Endothelial cell of umbilical vein (primary cell): ENCODE results near the gene LATS2. TPM values are rescaled to one million over a fixed set of nuclear protein-coding genes. Genes with fewer than 3 reads are reported as not detected.

Source experiments
- BruUV-seq: library from RNA; stranded (reverse); fragments of 400-500 nt; replicated peaks from 2 replicates; lab custom pipeline; 2021; lab: Mats Ljungman, UMichigan
- CTCF ChIA-PET: fragments of 300-600, 350-600 bp; sonication (Branson Sonifier 250); formaldehyde crosslinking; loops from one replicate; lab custom pipeline; 2021; ENCODE audit warnings: antibody characterized with exemption, inconsistent platforms; lab: Charles Lee
- POLR2A ChIA-PET: fragments of 300-600, 350-600 bp; sonication (Branson Sonifier 250); formaldehyde crosslinking; loops from one replicate; lab custom pipeline; 2021; ENCODE audit warnings: antibody characterized with exemption, inconsistent platforms; lab: Charles Lee
- DNase-seq: peaks from one replicate; pipeline ENCODE4 v3.0.0-alpha.2; 2011; ENCODE audit warnings: low read depth, low spot score
- FAIRE-seq: peaks from 2 replicates; lab custom pipeline; 2011; peaks lifted over from hg19 to GRCh38; lab: Jason Lieb, UNC
- H2AFZ ChIP-seq: 2 replicates; pipeline ENCODE4 v1.6.0; 2012; ENCODE audit warnings: low read depth, low read length, control low read depth, inconsistent platforms
- H3K27ac ChIP-seq: 2 replicates; pipeline ENCODE4 v1.5.1; 2011; ENCODE audit warnings: low read depth, mild to moderate bottlenecking, control low read depth, low read length, moderate library complexity; ENCODE audit not compliant: insufficient read depth
- H3K27me3 ChIP-seq, 2 experiments: 2 replicates each; pipeline versions ENCODE4 v1.6.0 to v1.6.1; 2011; ENCODE audit warnings: low read length in 2 of 2, mixed read lengths in 1 of 2; ENCODE audit not compliant: control insufficient read depth in 2 of 2, insufficient read depth in 2 of 2
- H3K36me3 ChIP-seq, 2 experiments: 2 replicates in 1 of 2; 3 replicates in 1 of 2; pipeline ENCODE4 v1.5.1; 2011; ENCODE audit warnings: low read length in 2 of 2, mild to moderate bottlenecking in 1 of 2, moderate library complexity in 1 of 2; ENCODE audit not compliant: control insufficient read depth in 2 of 2, insufficient read depth in 2 of 2; ENCODE audit errors: extremely low read depth in 1 of 2
- H3K4me1 ChIP-seq: 3 replicates; pipeline ENCODE4 v1.5.1; 2011; ENCODE audit warnings: mild to moderate bottlenecking, low read length; ENCODE audit not compliant: control insufficient read depth, insufficient read depth; ENCODE audit errors: extremely low read depth
- H3K4me2 ChIP-seq: 2 replicates; pipeline ENCODE4 v1.6.1; 2011; ENCODE audit warnings: low read length, control low read depth, mixed read lengths; ENCODE audit not compliant: insufficient read depth
- H3K4me3 ChIP-seq, 3 experiments: fragments of 200-600 bp in 1 of 3; sonication (generic), shearing (Covaris generic) in 1 of 3; replicated peaks in 1 of 3; 2 replicates each; pipeline ENCODE4 v1.5.1; 2011 to 2016; ENCODE audit warnings: control low read depth in 3 of 3, low read length in 3 of 3, mild to moderate bottlenecking in 2 of 3, inconsistent platforms in 1 of 3, low read depth in 1 of 3, moderate library complexity in 1 of 3; ENCODE audit not compliant: insufficient read depth in 1 of 3
- H3K79me2 ChIP-seq: 2 replicates; pipeline ENCODE4 v1.6.0; 2012; ENCODE audit warnings: low read length, inconsistent platforms; ENCODE audit not compliant: control insufficient read depth, insufficient read depth
- H3K9ac ChIP-seq: replicated peaks from 2 replicates; pipeline ENCODE3; 2011; ENCODE audit warnings: low read length, control low read depth; ENCODE audit not compliant: insufficient read depth; ENCODE audit errors: extremely low read depth
- H3K9me1 ChIP-seq: replicated peaks from 3 replicates; pipeline ENCODE4 v1.6.0; 2011; ENCODE audit warnings: mild to moderate bottlenecking, low read length; ENCODE audit not compliant: control insufficient read depth, insufficient read depth; ENCODE audit errors: extremely low read depth
- H3K9me3 ChIP-seq: replicated peaks from 2 replicates; pipeline ENCODE4 v1.5.1; 2012; ENCODE audit warnings: low read length, inconsistent platforms; ENCODE audit not compliant: control insufficient read depth, insufficient read depth
- H4K20me1 ChIP-seq: replicated peaks from 2 replicates; pipeline ENCODE3; 2011; ENCODE audit warnings: mild to moderate bottlenecking, low read length; ENCODE audit not compliant: control insufficient read depth, insufficient read depth; ENCODE audit errors: extremely low read depth
- CTCF ChIP-seq, 2 donors: IDR thresholded peaks; 1 replicate in 1 of 2; 2 replicates in 1 of 2; pipeline ENCODE4 v1.5.1; 2011; ENCODE audit warnings: low read length in 2 of 2, mild to moderate bottlenecking in 2 of 2, moderate library complexity in 2 of 2, control low read depth in 1 of 2, inconsistent platforms in 1 of 2, low read depth in 1 of 2; ENCODE audit not compliant: insufficient read depth in 1 of 2; ENCODE audit errors: extremely low read depth in 1 of 2
- EZH2 ChIP-seq: IDR thresholded peaks from 2 replicates; pipeline ENCODE4 v1.6.1; 2012; ENCODE audit warnings: borderline replicate concordance, low read depth, mild to moderate bottlenecking, moderate library complexity, low read length, inconsistent platforms; ENCODE audit not compliant: severe bottlenecking
- FOS ChIP-seq: IDR thresholded peaks from 2 replicates; pipeline ENCODE4 v1.6.1; 2011; ENCODE audit warnings: mild to moderate bottlenecking, low read length, moderate library complexity, borderline replicate concordance; ENCODE audit not compliant: insufficient read depth
- GATA2 ChIP-seq: IDR thresholded peaks from 2 replicates; pipeline ENCODE4 v1.7.0; 2011; ENCODE audit warnings: low read depth, mild to moderate bottlenecking, moderate library complexity, mixed read lengths, low read length; ENCODE audit not compliant: insufficient read length, insufficient read depth
- JUN ChIP-seq: IDR thresholded peaks from 2 replicates; pipeline ENCODE4 v1.6.1; 2011; ENCODE audit warnings: borderline replicate concordance, low read depth; ENCODE audit not compliant: insufficient read length, insufficient read depth
- MYC ChIP-seq: IDR thresholded peaks from one replicate; pipeline ENCODE4 v1.6.1; 2011; ENCODE audit warnings: mild to moderate bottlenecking, low read depth, low read length
- POLR2AphosphoS5 ChIP-seq: IDR thresholded peaks from 2 replicates; pipeline ENCODE4 v1.6.1; 2012; ENCODE audit warnings: low read depth, mild to moderate bottlenecking, control low read depth, low read length, moderate library complexity; ENCODE audit not compliant: insufficient read depth
- dilution Hi-C: fragments of 300-500 bp; cut with MboI; formaldehyde crosslinking; loops from one replicate; pipeline ENCODE4 v1.15.0; 2019; ENCODE audit warnings: low sequenced_read_pairs; ENCODE audit not compliant: extremely low pct_ligation_motif_present
- intact Hi-C: fragments of 100-400 bp; cut with micrococcal nuclease; formaldehyde crosslinking; loops from one replicate; pipeline ENCODE4 v1.10.0; 2022
- polyA plus RNA-seq, 4 experiments: library from polyadenylated mRNA; depleted of rRNA in 3 of 4; stranded (reverse) in 3 of 4; unstranded in 1 of 4; fragments of >200 nt; gene quantifications; 2 replicates each; pipeline versions ENCODE4 v1.2.1 to v1.2.3, GENCODE V29; 2011 to 2012; ENCODE audit warnings: missing spikeins in 1 of 4
- total RNA-seq: library from RNA; stranded (reverse); gene quantifications from 2 replicates; pipeline ENCODE4 v1.2.3, GENCODE V29; 2021

Gene LATS2
- total and polyA plus RNA-seq, 2 donors (not counting 3 experiments of a cell fraction or from before 2014, with no cell fraction given), result 33.5 to 67.6 TPM

DNA sequence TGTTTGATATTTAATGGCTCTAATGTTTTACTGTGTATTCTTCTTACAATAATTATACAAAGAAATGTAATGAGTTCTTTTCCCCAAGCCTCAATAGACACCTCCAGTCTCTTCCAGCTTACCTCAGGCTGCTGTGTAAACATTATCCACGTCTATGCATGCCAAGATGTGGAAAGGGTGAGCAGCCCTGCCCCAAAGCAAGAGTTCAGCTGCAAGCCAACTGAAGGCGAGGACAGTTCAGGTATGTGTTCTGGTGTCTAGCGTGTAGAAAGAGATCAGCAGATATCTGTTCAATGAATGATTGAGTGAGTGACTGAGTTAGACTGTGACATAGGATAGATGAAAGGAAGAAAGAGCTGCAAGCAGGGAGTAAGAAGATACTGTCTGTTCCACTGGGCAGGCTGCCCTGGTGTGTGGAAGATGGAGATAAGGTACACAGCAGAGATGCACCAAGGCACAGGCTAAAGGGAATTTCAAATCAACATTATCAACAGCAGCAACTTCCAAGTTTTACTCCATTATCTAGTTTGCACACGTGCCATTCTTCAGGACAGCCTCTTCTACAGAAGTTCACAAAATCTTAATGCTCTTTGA lies 66.0 kb downstream of the LATS2 start:
- peaks cover 5% of the 10 kb centered on the region for H4K20me1 ChIP-seq
- no peaks in the 10 kb centered on the region for H3K9me1 ChIP-seq
- no peak for TF ChIP-seq EZH2
- no peak for TF ChIP-seq GATA2
- TF ChIP-seq JUN, result no peak
- TF ChIP-seq CTCF (IDR thresholded peaks at IDR 0.05; ENCODE audit: extremely low read depth in 1 of 2, insufficient read depth in 1 of 2, low read depth in 1 of 2, low read length in 2 of 2), result no peak
- no peak for TF ChIP-seq POLR2AphosphoS5
- no peak for TF ChIP-seq MYC
- TF ChIP-seq FOS, result no peak
- H2AFZ ChIP-seq, result no peak overlapping the region
- ChIA-PET POLR2A (no interaction called here), CTCF (no interaction called here)
- no peak overlapping the region for H3K9ac ChIP-seq
- H3K27ac ChIP-seq, result no peak overlapping the region
- intact Hi-C loops (loop anchor here (5.0 kb wide), 2 partner anchors 67 to 82 kb away; partner anchors contain the start of gene LATS2), dilution Hi-C loops (no loop called here)
- DNase-seq (no peak), FAIRE-seq (no peak)
- no peak overlapping the region for H3K4me3 ChIP-seq
- no peak overlapping the region for H3K4me2 ChIP-seq
- no peaks in the 10 kb centered on the region for H3K9me3 ChIP-seq
- H3K27me3 ChIP-seq, result no peaks in the 10 kb centered on the region
- peaks cover 95% of the 10 kb centered on the region for H3K79me2 ChIP-seq
- no TSS peak for BruUV-seq
- H3K4me1 ChIP-seq, result peaks cover 16% of the 10 kb centered on the region
- H3K36me3 ChIP-seq, result peaks cover 13 to 27% of the 10 kb centered on the region in 2 experiments
